HAP-1 (cell line): ENCODE data around the gene GUCY2C.

Experiments used
- DNase-seq, 2 experiments: peaks; one replicate each; pipeline ENCODE4 v3.0.0-alpha.2; 2016 to 2020; ENCODE audit warnings: low spot score in 2 of 2
- H3K27me3 ChIP-seq: fragments of 250-450 bp; sonication (Bioruptor Pico); 2 replicates; pipeline ENCODE4 v1.5.1; 2020; ENCODE audit warnings: low read depth, mild to moderate bottlenecking, moderate library complexity
- H3K36me3 ChIP-seq: fragments of 250-450 bp; sonication (Bioruptor Pico); replicated peaks from 2 replicates; pipeline ENCODE4 v1.5.1; 2020; ENCODE audit warnings: mild to moderate bottlenecking
- H3K4me1 ChIP-seq: fragments of 250-450 bp; sonication (Bioruptor Pico); 2 replicates; pipeline ENCODE4 v1.5.1; 2020; ENCODE audit warnings: mild to moderate bottlenecking
- H3K4me3 ChIP-seq: fragments of 250-450 bp; sonication (Bioruptor Pico); 2 replicates; pipeline ENCODE4 v1.5.1; 2020; ENCODE audit warnings: mild to moderate bottlenecking, moderate library complexity
- H3K9me3 ChIP-seq: fragments of 250-450 bp; sonication (Bioruptor Pico); 2 replicates; pipeline ENCODE4 v1.5.1; 2020; ENCODE audit warnings: mild to moderate bottlenecking, moderate library complexity
- in situ Hi-C: fragments of 300-500 bp; cut with MboI; formaldehyde crosslinking; loops from 3 replicates; pipeline ENCODE4 v1.14.3; 2020; ENCODE audit warnings: low sequenced_read_pairs, inconsistent platforms, mixed read lengths

Gene GUCY2C

GRCh38 chr12:14597480-14597879 is 98.9 kb downstream of the GUCY2C start:
- Histone ChIP-seq H3K4me1 (no peaks in the 10 kb centered on the region), H3K4me3 (no peak overlapping the region), H3K36me3 (no peaks in the 10 kb centered on the region), H3K27me3 (no peaks in the 10 kb centered on the region), H3K9me3 (no peaks in the 10 kb centered on the region)
- in situ Hi-C loops: no loop called here
- DNase-seq: no peak

- Histone ChIP-seq H3K27me3 (no peaks in the 10 kb centered on the region), H3K4me1 (no peaks in the 10 kb centered on the region), H3K36me3 (no peaks in the 10 kb centered on the region), H3K9me3 (no peaks in the 10 kb centered on the region), H3K4me3 (no peak overlapping the region)
- in situ Hi-C loops: no loop called here
- no peak for DNase-seq
Measured at GRCh38 chr12:14591719-14592118, 104.7 kb downstream of the GUCY2C start.

GRCh38 chr12:14589169-14590004 is 107.0 kb downstream of the GUCY2C start:
- H3K4me1 ChIP-seq: no peaks in the 10 kb centered on the region
- H3K36me3 ChIP-seq: no peaks in the 10 kb centered on the region
- no peaks in the 10 kb centered on the region for H3K27me3 ChIP-seq
- in situ Hi-C loops: no loop called here
- no peaks in the 10 kb centered on the region for H3K9me3 ChIP-seq
- DNase-seq: no peak
- no peak overlapping the region for H3K4me3 ChIP-seq

- Histone ChIP-seq H3K9me3 (no peaks in the 10 kb centered on the region), H3K36me3 (no peaks in the 10 kb centered on the region), H3K4me3 (no peak overlapping the region), H3K27me3 (no peaks in the 10 kb centered on the region), H3K4me1 (no peaks in the 10 kb centered on the region)
- in situ Hi-C loops: no loop called here
- DNase-seq: no peak
Measured at GRCh38 chr12:14588571-14588970, 107.8 kb downstream of the GUCY2C start.

- DNase-seq: no peak
- Histone ChIP-seq H3K4me3 (no peak overlapping the region), H3K4me1 (no peaks in the 10 kb centered on the region), H3K9me3 (no peaks in the 10 kb centered on the region), H3K36me3 (no peaks in the 10 kb centered on the region), H3K27me3 (no peaks in the 10 kb centered on the region)
- in situ Hi-C loops: no loop called here
Measured at GRCh38 chr12:14578646-14579045, 117.8 kb downstream of the GUCY2C start.

GRCh38 chr12:14577344-14577743 is 119.1 kb downstream of the GUCY2C start:
- H3K4me1 ChIP-seq: no peaks in the 10 kb centered on the region
- H3K4me3 ChIP-seq: no peak overlapping the region
- in situ Hi-C loops: no loop called here
- H3K9me3 ChIP-seq: no peaks in the 10 kb centered on the region
- H3K36me3 ChIP-seq: no peaks in the 10 kb centered on the region
- no peak for DNase-seq
- H3K27me3 ChIP-seq: no peaks in the 10 kb centered on the region

GRCh38 chr12:14576896-14577295 is 119.5 kb downstream of the GUCY2C start:
- no peak overlapping the region for H3K4me3 ChIP-seq
- no peaks in the 10 kb centered on the region for H3K9me3 ChIP-seq
- no peaks in the 10 kb centered on the region for H3K4me1 ChIP-seq
- H3K27me3 ChIP-seq: no peaks in the 10 kb centered on the region
- in situ Hi-C loops: no loop called here
- no peaks in the 10 kb centered on the region for H3K36me3 ChIP-seq
- no peak for DNase-seq

GRCh38 chr12:14575585-14575984 is 120.8 kb downstream of the GUCY2C start:
- no peaks in the 10 kb centered on the region for H3K36me3 ChIP-seq
- H3K9me3 ChIP-seq: no peaks in the 10 kb centered on the region
- H3K27me3 ChIP-seq: no peaks in the 10 kb centered on the region
- H3K4me1 ChIP-seq: no peaks in the 10 kb centered on the region
- H3K4me3 ChIP-seq: no peak overlapping the region
- DNase-seq: no peak
- in situ Hi-C loops: no loop called here

GRCh38 chr12:14573118-14573517 is 123.3 kb downstream of the GUCY2C start:
- no peak for DNase-seq
- no peaks in the 10 kb centered on the region for H3K27me3 ChIP-seq
- H3K4me3 ChIP-seq: no peak overlapping the region
- no peaks in the 10 kb centered on the region for H3K9me3 ChIP-seq
- in situ Hi-C loops: no loop called here
- no peaks in the 10 kb centered on the region for H3K36me3 ChIP-seq
- H3K4me1 ChIP-seq: no peaks in the 10 kb centered on the region

- no peaks in the 10 kb centered on the region for H3K27me3 ChIP-seq
- no peaks in the 10 kb centered on the region for H3K9me3 ChIP-seq
- DNase-seq: no peak
- H3K4me3 ChIP-seq: no peak overlapping the region
- H3K4me1 ChIP-seq: no peaks in the 10 kb centered on the region
- in situ Hi-C loops: no loop called here
- no peaks in the 10 kb centered on the region for H3K36me3 ChIP-seq
Measured at GRCh38 chr12:14572401-14572800, 124.0 kb downstream of the GUCY2C start.

GRCh38 chr12:14571779-14572178 is 124.6 kb downstream of the GUCY2C start:
- H3K4me3 ChIP-seq: no peak overlapping the region
- no peaks in the 10 kb centered on the region for H3K36me3 ChIP-seq
- H3K27me3 ChIP-seq: no peaks in the 10 kb centered on the region
- DNase-seq: no peak
- H3K9me3 ChIP-seq: no peaks in the 10 kb centered on the region
- H3K4me1 ChIP-seq: no peaks in the 10 kb centered on the region
- in situ Hi-C loops: no loop called here

- H3K36me3 ChIP-seq: no peaks in the 10 kb centered on the region
- H3K27me3 ChIP-seq: no peaks in the 10 kb centered on the region
- H3K9me3 ChIP-seq: no peaks in the 10 kb centered on the region
- no peak for DNase-seq
- H3K4me3 ChIP-seq: no peak overlapping the region
- H3K4me1 ChIP-seq: no peaks in the 10 kb centered on the region
- in situ Hi-C loops: no loop called here
Measured at GRCh38 chr12:14570231-14570630, 126.2 kb downstream of the GUCY2C start.

GRCh38 chr12:14567351-14568162 is 128.8 kb downstream of the GUCY2C start, which contains the start of gene PLBD1:
Gene PLBD1, minus strand, starts transcription at chr12:14567883. Its CDS starts 187 bp downstream, at chr12:14567696.
- Histone ChIP-seq H3K27me3 (no peaks in the 10 kb centered on the region), H3K36me3 (no peaks in the 10 kb centered on the region), H3K4me3 (no peak within 1 kb of the TSS), H3K4me1 (no peaks in the 10 kb centered on the region), H3K9me3 (no peaks in the 10 kb centered on the region)
- in situ Hi-C loops: no loop called here
- DNase-seq: no peak

GRCh38 chr12:14564336-14564959 is 132.0 kb downstream of the GUCY2C start:
- in situ Hi-C loops: no loop called here
- no peaks in the 10 kb centered on the region for H3K9me3 ChIP-seq

More at GRCh38 chr12:14564336-14564959, 132.0 kb downstream of the GUCY2C start:
- Histone ChIP-seq H3K4me3 (no peak overlapping the region), H3K27me3 (no peaks in the 10 kb centered on the region), H3K4me1 (no peaks in the 10 kb centered on the region), H3K36me3 (no peaks in the 10 kb centered on the region)
- DNase-seq: no peak
